IPS-20b (cell line): ENCODE results near the gene CATSPERD.

ENCODE experiments used
- H3K27ac ChIP-seq: one replicate; pipeline ENCODE4 v1.5.1; 2013; ENCODE audit warnings: low read length
- H3K27me3 ChIP-seq: 2 replicates; pipeline ENCODE4 v1.6.1; 2013; ENCODE audit warnings: mild to moderate bottlenecking, low read length, inconsistent platforms; ENCODE audit not compliant: insufficient read depth
- H3K36me3 ChIP-seq: 2 replicates; pipeline ENCODE4 v1.6.1; 2013; ENCODE audit warnings: low read depth, mild to moderate bottlenecking, inconsistent platforms, low read length, moderate library complexity; ENCODE audit not compliant: insufficient read depth
- H3K4me1 ChIP-seq: 2 replicates; pipeline ENCODE4 v1.6.1; 2013; ENCODE audit warnings: mild to moderate bottlenecking, control low read depth, inconsistent platforms, low read length, moderate library complexity; ENCODE audit not compliant: insufficient read depth
- H3K4me3 ChIP-seq: 2 replicates; pipeline ENCODE4 v1.5.1; 2013; ENCODE audit warnings: mild to moderate bottlenecking, low read length, inconsistent platforms
- H3K9ac ChIP-seq: 2 replicates; pipeline ENCODE4 v1.6.1; 2013; ENCODE audit warnings: low read depth, mild to moderate bottlenecking, inconsistent platforms, low read length, moderate library complexity
- H3K9me3 ChIP-seq: 2 replicates; pipeline ENCODE4 v1.6.1; 2013; ENCODE audit warnings: mild to moderate bottlenecking, low read depth, low read length, inconsistent platforms; ENCODE audit not compliant: insufficient read depth

The CATSPERD gene

DNA sequence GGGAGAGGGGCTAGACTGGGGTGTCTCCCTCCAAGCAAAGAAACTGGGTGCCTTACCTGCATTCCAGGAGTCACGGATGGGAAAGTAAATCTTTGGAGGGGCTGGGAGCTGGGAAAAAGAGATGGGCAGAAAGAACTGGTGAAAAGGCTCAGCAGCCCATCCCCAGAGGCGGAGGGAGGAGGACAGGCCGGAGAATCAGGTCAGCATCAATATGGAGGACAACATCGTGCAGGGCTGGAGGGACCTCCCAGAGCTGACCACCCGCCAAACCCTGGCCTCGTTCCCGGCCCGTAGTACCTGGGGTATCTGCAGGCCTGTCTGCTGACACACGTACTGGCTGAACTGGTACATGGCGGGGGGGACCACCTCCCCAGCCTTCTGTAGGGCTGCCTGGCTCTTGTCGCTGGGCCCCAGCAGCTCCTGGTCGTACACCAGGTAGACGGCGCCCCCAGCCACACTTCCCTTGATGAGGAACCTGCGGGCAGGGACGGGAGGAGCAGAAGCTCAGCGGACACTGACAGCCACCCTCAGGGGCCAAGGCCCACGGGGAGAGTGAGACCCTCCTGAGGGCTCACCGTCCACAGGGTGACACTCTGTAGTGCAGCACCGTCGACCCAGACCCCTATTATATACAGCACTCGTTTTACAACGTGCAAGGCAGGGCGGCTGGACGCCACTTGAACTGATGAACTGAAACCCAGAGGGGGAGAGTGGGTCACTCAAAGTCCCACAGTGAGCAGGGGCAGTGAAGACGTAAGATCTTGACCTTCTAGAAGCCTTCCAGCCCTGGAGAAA is 41.0 kb upstream of the CATSPERD start:
- H3K4me1 ChIP-seq: no peaks in the 10 kb centered on the region
- H3K9ac ChIP-seq: peak overlapping the region; percentile 85; the same call in 1 of the 2 replicates
- no peaks in the 10 kb centered on the region for H3K9me3 ChIP-seq
- H3K36me3 ChIP-seq: no peaks in the 10 kb centered on the region
- H3K27me3 ChIP-seq: no peaks in the 10 kb centered on the region
- peak overlapping the region; percentile 94 for H3K4me3 ChIP-seq
- peak overlapping the region; percentile 93 for H3K27ac ChIP-seq

DNA sequence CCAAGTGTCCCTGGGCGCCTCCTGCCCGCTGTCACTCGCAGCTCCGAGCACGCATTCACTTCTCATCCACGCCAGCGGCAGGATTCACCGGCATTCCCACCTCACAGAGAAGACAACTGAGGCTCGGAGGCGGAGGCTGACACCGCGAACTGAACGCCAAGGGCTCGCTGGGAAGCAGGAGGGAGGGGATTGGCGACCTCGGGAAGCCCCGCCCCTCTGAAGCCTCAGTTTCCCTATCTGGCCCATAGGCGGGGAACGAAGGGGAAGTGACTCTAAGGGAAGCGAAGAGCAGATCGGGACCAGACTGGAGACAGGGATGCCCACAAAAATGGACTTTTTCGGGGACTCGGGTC is 40.4 kb upstream of the CATSPERD start:
- no peaks in the 10 kb centered on the region for H3K4me1 ChIP-seq

DNA sequence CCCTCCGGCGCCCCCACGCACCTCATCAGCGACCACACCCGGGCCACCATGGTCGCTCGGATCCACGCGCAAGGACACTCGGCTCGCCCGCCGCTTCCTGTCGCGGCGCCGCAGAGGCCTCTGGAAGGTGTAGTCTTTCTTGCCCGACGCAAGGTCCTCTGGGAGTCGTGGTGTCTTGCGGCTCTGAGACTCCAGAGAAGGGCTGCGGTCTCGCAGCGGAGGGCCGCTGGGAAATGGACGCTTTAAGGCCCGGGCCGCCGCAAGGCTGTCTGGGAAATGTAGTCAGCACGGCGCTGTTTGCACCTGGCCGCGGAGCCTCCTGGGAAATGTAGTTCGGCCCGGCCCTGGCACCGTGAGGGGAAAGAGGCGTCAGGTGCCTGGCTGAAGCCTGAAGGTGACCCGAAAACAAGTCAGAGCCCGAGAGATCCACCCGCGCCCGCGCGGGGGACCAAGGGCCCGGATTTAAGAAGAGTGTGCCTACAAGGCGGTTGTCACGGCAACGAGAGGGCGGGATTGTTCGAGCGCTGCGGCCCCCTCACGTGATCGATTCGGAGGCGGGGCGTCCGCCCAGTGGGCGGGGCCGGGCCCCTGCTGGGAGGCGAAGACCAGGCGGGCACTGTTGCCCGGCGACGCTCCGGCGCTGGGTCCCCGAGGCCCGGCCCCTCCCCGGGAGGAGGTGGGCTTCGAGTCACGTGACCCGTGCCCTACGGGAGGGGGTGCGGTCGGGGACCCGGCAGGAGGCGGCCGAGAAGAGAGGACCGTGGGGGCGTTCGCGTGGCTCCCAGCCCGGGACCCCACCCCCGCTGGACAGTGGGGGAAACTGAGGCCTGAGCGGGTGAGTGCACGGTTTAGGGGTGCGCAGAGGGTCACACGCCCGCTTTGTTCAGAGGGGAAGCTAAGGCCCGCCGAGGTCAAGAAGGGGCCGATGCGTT is 39.7 kb upstream of the CATSPERD start, which contains the start of the genes HSD11B1L and MICOS13:
HSD11B1L (plus strand) TSS at position 591 of the 932 bp plus-strand sequence. CDS start 3,806 bp downstream, outside the sequence.
MICOS13 (minus strand) TSS at position 80 of the 932 bp plus-strand sequence; CDS start at position 50, 30 bp downstream.
- peak within 1 kb of the TSS; percentile 93 for H3K27ac ChIP-seq

More for the DNA sequence above, 40.4 kb upstream of the CATSPERD start:
- Histone ChIP-seq H3K4me3 (peak overlapping the region; percentile 94), H3K9me3 (no peaks in the 10 kb centered on the region), H3K36me3 (no peaks in the 10 kb centered on the region), H3K27me3 (no peaks in the 10 kb centered on the region), H3K27ac (peak overlapping the region; percentile 93), H3K9ac (peak overlapping the region; percentile 85)

DNA sequence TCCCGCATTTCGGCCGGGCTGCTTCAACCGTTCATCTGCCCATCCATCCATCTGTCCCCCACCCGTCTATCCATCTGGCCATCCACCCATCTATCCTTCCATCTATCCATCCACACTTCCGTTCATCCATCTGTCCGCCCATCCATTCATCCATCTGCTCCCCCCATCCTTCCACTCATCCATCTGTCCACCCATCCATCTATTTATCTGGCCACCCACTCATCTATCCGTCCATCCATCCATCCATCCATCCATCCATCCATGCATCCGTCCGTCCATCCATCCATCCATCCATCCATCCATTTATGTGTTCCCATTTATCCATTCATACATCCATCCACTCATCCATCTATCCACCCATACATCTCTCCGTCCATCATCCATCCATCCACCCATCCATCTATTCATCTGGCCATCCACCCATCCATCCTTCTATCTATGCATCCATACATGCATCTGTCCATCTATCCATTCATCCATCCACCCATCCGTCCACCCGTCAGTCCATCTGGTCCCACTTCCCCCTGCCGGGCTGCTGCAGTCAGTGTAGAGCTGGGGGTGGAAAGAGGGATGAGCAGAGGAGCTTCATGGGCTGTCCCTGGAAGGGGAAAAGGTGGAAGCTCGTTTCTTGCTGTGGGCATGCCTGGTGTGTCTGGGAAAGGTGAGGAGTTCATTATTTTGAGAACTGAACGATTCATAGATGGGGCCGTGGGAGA is 38.9 kb upstream of the CATSPERD start:
- H3K9me3 ChIP-seq: no peaks in the 10 kb centered on the region
- no peaks in the 10 kb centered on the region; the same call in 1 of the 2 replicates for H3K4me1 ChIP-seq
- H3K9ac ChIP-seq: peak overlapping the region; percentile 62; the same call in 1 of the 2 replicates
- H3K27ac ChIP-seq: no peak overlapping the region
- no peaks in the 10 kb centered on the region for H3K36me3 ChIP-seq
- peak overlapping the region; percentile 94 for H3K4me3 ChIP-seq
- H3K27me3 ChIP-seq: no peaks in the 10 kb centered on the region

More for the DNA sequence above, 39.7 kb upstream of the CATSPERD start, which contains the start of the genes HSD11B1L and MICOS13:
- Histone ChIP-seq H3K36me3 (no peaks in the 10 kb centered on the region), H3K9ac (peak within 1 kb of the TSS; percentile 85), H3K4me1 (no peaks in the 10 kb centered on the region), H3K27me3 (no peaks in the 10 kb centered on the region), H3K9me3 (no peaks in the 10 kb centered on the region), H3K4me3 (peak within 1 kb of the TSS; percentile 94)

DNA sequence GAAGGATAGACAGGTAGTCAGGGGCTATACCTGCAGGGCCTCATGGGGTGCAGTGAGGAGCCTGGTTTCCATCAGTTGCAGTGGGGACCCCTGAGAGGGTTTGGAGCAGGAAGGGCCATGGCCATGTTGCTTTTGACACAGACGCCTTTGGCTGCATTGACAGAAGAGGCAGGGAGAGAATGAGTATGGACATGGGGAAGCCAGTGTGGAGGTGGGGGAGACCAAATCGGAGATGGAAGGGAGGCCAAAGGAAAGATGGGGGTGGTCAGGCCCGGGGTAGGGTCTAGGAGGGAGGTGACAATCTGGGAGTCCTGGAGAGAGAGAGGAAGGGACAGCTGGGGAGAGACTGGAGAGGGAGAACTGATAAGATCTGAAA is 38.3 kb upstream of the CATSPERD start:
- Histone ChIP-seq H3K27me3 (no peaks in the 10 kb centered on the region), H3K9ac (no peak overlapping the region), H3K27ac (no peak overlapping the region), H3K4me1 (no peaks in the 10 kb centered on the region; the same call in 1 of the 2 replicates), H3K4me3 (no peak overlapping the region), H3K9me3 (no peaks in the 10 kb centered on the region), H3K36me3 (no peaks in the 10 kb centered on the region)

DNA sequence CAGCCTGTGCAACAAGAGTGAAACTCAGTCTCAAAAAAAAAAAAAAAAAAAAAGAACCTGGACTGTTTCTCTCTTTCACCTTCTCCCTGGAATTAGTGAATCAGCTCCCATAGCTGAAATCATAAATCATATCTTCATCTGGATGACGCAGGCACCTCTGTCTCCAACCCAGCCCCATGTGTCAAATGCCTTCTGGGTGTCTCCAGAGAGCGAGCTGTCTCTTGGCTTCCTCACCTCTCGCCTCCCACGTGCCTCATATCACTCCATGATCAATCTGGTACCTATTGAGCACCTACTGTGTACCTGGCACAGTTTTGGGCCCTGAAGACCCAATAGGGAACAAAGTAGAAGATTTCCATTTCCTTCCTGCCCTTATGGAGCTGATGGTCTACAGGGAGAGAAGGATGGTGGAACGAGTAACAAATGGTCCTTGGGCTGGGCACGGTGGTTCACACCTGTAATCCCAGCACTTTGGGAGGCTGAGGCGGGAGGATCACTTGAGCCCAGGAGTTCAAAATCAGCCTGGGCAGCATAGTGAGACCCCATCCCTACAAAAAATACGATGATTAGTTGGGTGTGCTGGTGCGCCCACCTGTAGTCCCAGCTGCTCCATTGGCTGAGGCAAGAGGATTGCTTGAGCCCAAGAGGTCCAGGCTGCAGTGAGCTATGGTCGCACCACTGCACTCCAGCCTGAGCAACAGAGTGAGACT is 37.1 kb upstream of the CATSPERD start:
- Histone ChIP-seq H3K9ac (no peak overlapping the region), H3K27me3 (no peaks in the 10 kb centered on the region), H3K9me3 (no peaks in the 10 kb centered on the region), H3K4me1 (no peaks in the 10 kb centered on the region; the same call in 1 of the 2 replicates), H3K27ac (no peak overlapping the region), H3K4me3 (no peak overlapping the region), H3K36me3 (no peaks in the 10 kb centered on the region)

DNA sequence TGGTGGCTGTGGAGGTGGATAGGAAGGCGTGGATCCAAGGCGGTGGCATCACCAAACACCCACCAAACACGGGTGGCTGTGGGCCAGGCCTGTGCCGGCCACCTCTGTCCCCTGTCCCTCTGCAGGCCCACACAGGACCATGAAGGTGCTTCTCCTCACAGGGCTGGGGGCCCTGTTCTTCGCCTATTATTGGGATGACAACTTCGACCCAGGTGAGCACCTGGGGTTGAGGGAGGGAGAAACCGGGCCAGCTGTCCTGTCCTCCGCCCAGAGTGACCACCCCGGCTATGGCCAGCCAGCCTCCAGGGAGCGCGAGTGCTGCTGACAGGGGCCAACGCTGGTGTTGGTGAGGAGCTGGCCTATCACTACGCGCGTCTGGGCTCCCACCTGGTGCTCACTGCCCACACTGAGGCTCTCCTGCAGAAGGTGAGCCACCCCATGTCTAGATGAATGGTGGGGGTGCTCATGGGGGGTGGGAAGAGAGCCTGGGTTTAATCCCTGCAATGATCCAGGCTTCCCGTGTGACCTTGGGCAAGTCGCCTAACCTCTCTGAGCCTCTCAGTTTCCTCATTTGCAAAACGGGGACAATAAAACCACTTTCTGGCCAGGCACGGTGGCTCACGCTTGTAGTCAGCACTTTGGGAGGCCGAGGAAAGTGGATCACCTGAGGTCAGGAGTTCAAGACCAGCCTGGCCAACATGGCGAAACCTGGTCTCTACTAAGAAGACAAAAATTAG is 35.6 kb upstream of the CATSPERD start:
- Histone ChIP-seq H3K4me1 (no peaks in the 10 kb centered on the region; the same call in 1 of the 2 replicates), H3K27ac (no peak overlapping the region), H3K9ac (no peak overlapping the region), H3K36me3 (no peaks in the 10 kb centered on the region), H3K9me3 (no peaks in the 10 kb centered on the region), H3K27me3 (no peaks in the 10 kb centered on the region), H3K4me3 (no peak overlapping the region)

DNA sequence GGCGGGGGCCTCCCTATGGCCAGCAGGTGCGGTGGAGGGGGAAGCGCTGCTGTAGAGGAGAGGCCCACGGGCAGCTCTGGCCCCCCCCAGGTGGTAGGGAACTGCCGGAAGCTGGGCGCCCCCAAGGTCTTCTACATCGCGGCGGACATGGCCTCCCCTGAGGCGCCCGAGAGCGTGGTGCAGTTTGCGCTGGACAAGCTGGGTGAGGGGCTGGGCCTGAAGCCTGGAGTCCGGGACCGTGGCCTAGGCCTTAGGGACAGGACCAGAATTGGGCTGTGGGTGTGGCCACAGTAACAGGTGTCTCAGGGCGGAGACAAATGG is 34.2 kb upstream of the CATSPERD start:
- Histone ChIP-seq H3K4me1 (no peaks in the 10 kb centered on the region; the same call in 1 of the 2 replicates), H3K4me3 (peak overlapping the region; percentile 73; the same call in 1 of the 2 replicates), H3K27me3 (no peaks in the 10 kb centered on the region), H3K36me3 (peaks cover 4% of the 10 kb centered on the region), H3K9me3 (no peaks in the 10 kb centered on the region), H3K9ac (no peak overlapping the region), H3K27ac (no peak overlapping the region)

DNA sequence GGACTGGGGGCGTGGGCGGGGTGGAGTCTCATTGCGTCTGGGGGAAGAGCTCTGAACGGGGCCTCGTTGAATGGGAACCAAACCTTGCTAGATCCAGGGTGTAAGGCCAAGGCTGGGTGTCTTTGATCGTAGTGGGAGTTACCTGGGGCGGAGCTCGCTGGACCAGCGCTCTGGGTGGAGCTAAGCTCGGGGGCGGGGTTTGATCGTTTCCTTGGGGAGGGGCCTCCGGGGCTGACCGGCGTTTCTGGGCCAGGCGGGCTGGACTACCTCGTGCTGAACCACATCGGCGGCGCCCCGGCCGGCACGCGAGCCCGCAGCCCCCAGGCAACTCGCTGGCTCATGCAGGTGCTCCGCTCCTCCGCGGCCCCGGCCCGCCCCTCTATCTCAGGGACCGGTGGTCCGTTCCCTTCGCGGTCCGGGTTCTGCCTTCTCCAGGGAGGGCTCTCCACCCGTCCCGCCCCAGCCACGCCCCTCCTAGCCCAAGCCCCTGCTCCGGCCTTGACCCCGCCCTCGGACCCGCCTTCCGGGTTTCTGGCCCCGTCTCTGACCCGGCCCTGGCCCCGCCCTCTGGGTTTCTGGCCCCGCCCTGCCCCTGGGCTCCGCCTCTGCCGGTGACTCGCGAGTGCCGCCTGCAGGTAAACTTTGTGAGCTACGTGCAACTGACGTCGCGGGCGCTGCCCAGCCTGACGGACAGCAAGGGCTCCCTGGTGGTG is 33.6 kb upstream of the CATSPERD start:
- H3K9me3 ChIP-seq: no peaks in the 10 kb centered on the region
- no peaks in the 10 kb centered on the region for H3K27me3 ChIP-seq
- peaks cover 9% of the 10 kb centered on the region for H3K36me3 ChIP-seq
- H3K27ac ChIP-seq: no peak overlapping the region
- H3K4me3 ChIP-seq: peak overlapping the region; percentile 73; the same call in 1 of the 2 replicates
- no peaks in the 10 kb centered on the region; the same call in 1 of the 2 replicates for H3K4me1 ChIP-seq
- H3K9ac ChIP-seq: peak overlapping the region; percentile 48; the same call in 1 of the 2 replicates
